Activated naive CD8-positive, alpha-beta T cell treated with anti-CD3 and anti-CD28 coated beads, Interleukin-2, amount 10 ng/mL, durations not matched to agents 7 days and 5 days (primary cell): ENCODE measurements around the gene PATJ. TPM values are rescaled to one million over a fixed set of nuclear protein-coding genes. Genes with fewer than 3 reads are reported as not detected.

ENCODE experiments used
- ATAC-seq: fragments of 150-1000 bp; cut with Tn5 transposase; one replicate; pipeline ENCODE4 v1.10.0; 2021; ENCODE audit warnings: low read depth, moderate library complexity
- POLR2A ChIA-PET: fragments of 350-600 bp; sonication (Branson Sonifier 250); formaldehyde crosslinking; loops from one replicate; lab custom pipeline; 2021; ENCODE audit warnings: antibody characterized with exemption; lab: Charles Lee
- DNase-seq: peaks from one replicate; pipeline ENCODE4 v3.0.0; 2021
- H3K27ac Mint-ChIP-seq: one replicate; pipeline ENCODE4 v1.8.0; 2022; ENCODE audit warnings: mild to moderate bottlenecking, mixed read lengths
- H3K27me3 Mint-ChIP-seq: one replicate; pipeline ENCODE4 v1.8.0; 2022; ENCODE audit warnings: mild to moderate bottlenecking, moderate library complexity, mixed read lengths
- H3K36me3 Mint-ChIP-seq: one replicate; pipeline ENCODE4 v1.8.0; 2021; ENCODE audit warnings: mild to moderate bottlenecking, mixed read lengths
- H3K4me1 Mint-ChIP-seq: one replicate; pipeline ENCODE4 v1.8.0; 2021; ENCODE audit warnings: mixed read lengths
- H3K4me3 Mint-ChIP-seq: one replicate; pipeline ENCODE4 v1.8.0; 2022; ENCODE audit warnings: mild to moderate bottlenecking, moderate library complexity, mixed read lengths
- H3K9me3 Mint-ChIP-seq: one replicate; pipeline ENCODE4 v1.8.0; 2021; ENCODE audit warnings: mixed read lengths
- total RNA-seq, 2 experiments: library from RNA; stranded (reverse); gene quantifications; one replicate each; pipeline ENCODE4 v1.2.3, GENCODE V29; 2021

Gene PATJ
- total RNA-seq, 2 experiments from 2014 or later: 24.5 to 27.2 TPM

DNA sequence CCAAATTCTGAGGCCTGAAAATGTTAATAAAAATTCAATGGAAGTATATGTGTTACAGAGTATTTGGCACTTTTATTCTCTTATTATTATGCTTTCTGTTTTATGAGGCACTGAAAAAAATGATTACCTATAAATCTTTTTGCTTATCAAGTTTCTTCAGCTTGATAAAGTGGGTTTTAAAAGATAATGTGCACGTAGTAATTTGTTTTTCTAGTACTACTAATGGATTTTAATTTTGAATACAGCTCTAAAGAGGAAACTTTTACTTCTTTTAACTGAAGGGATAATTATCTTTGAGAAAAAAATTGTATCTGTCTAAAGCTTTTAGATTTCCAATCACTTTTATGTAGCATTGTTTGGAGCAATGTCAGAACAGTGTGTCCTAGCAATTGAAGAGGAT, 241.0 kb downstream of the PATJ start:
- Mint-ChIP-seq H3K4me1 (peaks cover 6% of the 10 kb centered on the region), H3K27ac (no peak overlapping the region), H3K36me3 (no peaks in the 10 kb centered on the region), H3K9me3 (no peaks in the 10 kb centered on the region), H3K4me3 (no peak overlapping the region), H3K27me3 (no peaks in the 10 kb centered on the region)
- ATAC-seq (no peak), DNase-seq (no peak)
- POLR2A ChIA-PET: no interaction called here

DNA sequence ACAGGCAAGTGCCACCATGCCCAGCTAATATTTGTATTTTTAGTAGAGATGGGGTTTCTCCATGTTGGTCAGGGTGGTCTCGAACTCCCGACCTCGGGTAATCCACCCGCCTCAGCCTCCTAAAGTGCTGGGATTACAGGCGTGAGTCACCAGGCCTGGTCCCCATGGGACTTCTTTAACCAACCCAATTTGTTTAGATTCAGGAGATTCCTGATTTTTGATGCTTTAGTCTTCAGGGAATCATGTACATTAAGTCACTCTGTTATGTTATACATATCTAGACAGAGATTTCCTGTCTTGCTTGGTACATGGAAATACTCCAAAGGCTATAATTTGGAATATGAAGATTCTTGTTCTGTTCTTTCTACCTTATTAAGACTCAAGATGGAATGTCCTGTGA, 250.0 kb downstream of the PATJ start:
- no peak overlapping the region for H3K27ac Mint-ChIP-seq
- DNase-seq (no peak), ATAC-seq (no peak)
- H3K36me3 Mint-ChIP-seq: peaks cover 4% of the 10 kb centered on the region
- H3K4me3 Mint-ChIP-seq: no peak overlapping the region
- no peaks in the 10 kb centered on the region for H3K27me3 Mint-ChIP-seq
- POLR2A ChIA-PET: no interaction called here
- no peaks in the 10 kb centered on the region for H3K9me3 Mint-ChIP-seq
- H3K4me1 Mint-ChIP-seq: no peaks in the 10 kb centered on the region

DNA sequence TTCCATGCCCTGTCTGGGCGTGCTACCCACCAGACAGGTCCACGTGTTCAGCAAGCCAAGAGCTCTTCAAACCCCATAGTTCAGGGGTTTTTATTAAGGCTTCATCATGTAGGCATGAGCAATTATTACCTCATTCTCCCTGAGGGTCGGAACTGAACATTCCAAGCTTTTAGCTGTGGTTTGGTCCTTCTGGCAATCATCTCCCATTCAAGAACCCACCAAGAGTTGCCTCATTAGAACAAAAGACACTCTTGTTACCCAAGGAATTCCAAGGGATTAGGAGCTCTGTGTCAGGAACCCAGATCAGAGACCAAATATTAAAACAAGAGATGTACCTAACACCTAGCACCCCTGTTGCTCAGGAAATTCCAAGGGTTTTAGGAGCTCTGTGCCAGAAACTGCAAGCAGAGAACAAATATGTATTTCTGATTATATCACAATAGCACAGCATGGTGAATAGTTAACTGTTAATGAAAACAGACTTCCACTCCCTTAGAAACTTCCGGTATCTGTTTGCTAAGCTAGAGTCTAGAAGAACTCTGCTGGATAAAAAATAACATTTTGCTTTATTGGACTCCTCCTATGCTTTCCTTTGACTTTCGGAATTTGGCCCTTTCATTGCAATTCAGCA, 251.2 kb downstream of the PATJ start:
- POLR2A ChIA-PET: no interaction called here
- no peaks in the 10 kb centered on the region for H3K9me3 Mint-ChIP-seq
- H3K4me1 Mint-ChIP-seq: no peaks in the 10 kb centered on the region
- H3K36me3 Mint-ChIP-seq: peaks cover 4% of the 10 kb centered on the region
- DNase-seq (no peak), ATAC-seq (no peak)
- no peak overlapping the region for H3K27ac Mint-ChIP-seq
- no peak overlapping the region for H3K4me3 Mint-ChIP-seq
- no peaks in the 10 kb centered on the region for H3K27me3 Mint-ChIP-seq

DNA sequence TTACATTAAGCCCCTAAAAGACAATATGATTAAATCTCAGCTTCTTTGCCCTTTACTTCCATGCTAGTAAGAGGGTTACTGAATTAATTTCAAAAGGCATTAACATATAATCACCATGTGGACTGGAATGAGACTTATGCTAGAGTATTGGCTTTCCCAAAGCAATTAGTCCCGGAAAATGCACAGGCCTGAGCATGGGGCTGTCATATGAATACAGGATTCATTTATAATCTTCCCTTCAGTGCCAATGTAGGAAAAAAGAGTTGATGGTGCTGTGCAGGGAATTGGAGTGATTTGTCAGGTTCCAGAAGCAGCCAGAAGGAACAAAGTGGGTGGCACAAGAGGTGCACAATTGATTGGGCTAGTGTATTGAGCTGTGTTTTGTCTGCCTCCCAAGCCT, 253.4 kb downstream of the PATJ start:
- no peaks in the 10 kb centered on the region for H3K9me3 Mint-ChIP-seq
- DNase-seq: no peak
- H3K4me1 Mint-ChIP-seq: no peaks in the 10 kb centered on the region
- ATAC-seq: no peak
- no peak overlapping the region for H3K4me3 Mint-ChIP-seq
- no peak overlapping the region for H3K27ac Mint-ChIP-seq
- H3K27me3 Mint-ChIP-seq: no peaks in the 10 kb centered on the region
- POLR2A ChIA-PET: no interaction called here
- H3K36me3 Mint-ChIP-seq: peaks cover 5% of the 10 kb centered on the region

DNA sequence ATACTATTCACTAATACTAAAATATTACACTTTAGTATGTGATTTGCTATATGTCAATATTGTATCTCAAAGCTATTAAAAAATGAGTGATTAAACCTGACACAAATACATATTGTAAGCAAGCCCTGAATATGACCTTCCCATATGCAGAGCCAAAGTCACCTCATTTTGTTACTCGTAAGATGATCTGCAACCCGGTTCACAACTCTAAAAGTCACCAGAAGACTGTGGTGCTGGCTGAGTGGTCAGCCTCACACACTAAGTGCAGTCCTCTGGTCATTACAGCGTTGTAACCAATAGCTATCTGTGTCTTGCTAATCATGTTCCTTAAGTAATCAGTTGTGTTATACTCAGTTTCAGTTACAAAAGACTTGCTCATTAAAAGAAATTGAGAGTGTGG, 254.8 kb downstream of the PATJ start:
- ATAC-seq (no peak), DNase-seq (no peak)
- peaks cover 5% of the 10 kb centered on the region for H3K36me3 Mint-ChIP-seq
- no peak overlapping the region for H3K27ac Mint-ChIP-seq
- no peaks in the 10 kb centered on the region for H3K9me3 Mint-ChIP-seq
- POLR2A ChIA-PET: no interaction called here
- no peak overlapping the region for H3K4me3 Mint-ChIP-seq
- H3K27me3 Mint-ChIP-seq: no peaks in the 10 kb centered on the region
- H3K4me1 Mint-ChIP-seq: no peaks in the 10 kb centered on the region

GRCh38 chr1:62003777-62004176, 261.5 kb downstream of the PATJ start:
- Mint-ChIP-seq H3K27me3 (no peaks in the 10 kb centered on the region), H3K36me3 (peaks cover 1% of the 10 kb centered on the region), H3K4me3 (no peak overlapping the region), H3K9me3 (no peaks in the 10 kb centered on the region), H3K27ac (no peak overlapping the region), H3K4me1 (no peaks in the 10 kb centered on the region)
- DNase-seq (no peak), ATAC-seq (no peak)
- POLR2A ChIA-PET: no interaction called here

- Mint-ChIP-seq H3K27me3 (no peaks in the 10 kb centered on the region), H3K4me1 (no peaks in the 10 kb centered on the region), H3K9me3 (peaks cover 3% of the 10 kb centered on the region), H3K36me3 (no peaks in the 10 kb centered on the region), H3K27ac (no peak overlapping the region), H3K4me3 (no peak overlapping the region)
- ATAC-seq (no peak), DNase-seq (no peak)
- POLR2A ChIA-PET: no interaction called here
Observed at GRCh38 chr1:62006690-62007089, 264.4 kb downstream of the PATJ start.

- peaks cover 3% of the 10 kb centered on the region for H3K9me3 Mint-ChIP-seq
- no peaks in the 10 kb centered on the region for H3K4me1 Mint-ChIP-seq
- DNase-seq (no peak), ATAC-seq (no peak)
- H3K36me3 Mint-ChIP-seq: no peaks in the 10 kb centered on the region
- H3K4me3 Mint-ChIP-seq: no peak overlapping the region
- H3K27ac Mint-ChIP-seq: no peak overlapping the region
- H3K27me3 Mint-ChIP-seq: no peaks in the 10 kb centered on the region
- POLR2A ChIA-PET: no interaction called here
Observed at GRCh38 chr1:62011006-62011405, 268.7 kb downstream of the PATJ start.

GRCh38 chr1:62012095-62012494, 269.8 kb downstream of the PATJ start:
- DNase-seq: no peak

GRCh38 chr1:62012836-62013235, 270.6 kb downstream of the PATJ start:
- DNase-seq (no peak), ATAC-seq (no peak)
- peaks cover 3% of the 10 kb centered on the region for H3K9me3 Mint-ChIP-seq
- H3K4me1 Mint-ChIP-seq: no peaks in the 10 kb centered on the region
- no peaks in the 10 kb centered on the region for H3K27me3 Mint-ChIP-seq
- POLR2A ChIA-PET: no interaction called here
- no peak overlapping the region for H3K4me3 Mint-ChIP-seq
- H3K27ac Mint-ChIP-seq: no peak overlapping the region
- H3K36me3 Mint-ChIP-seq: no peaks in the 10 kb centered on the region

More at GRCh38 chr1:62012095-62012494, 269.8 kb downstream of the PATJ start:
- POLR2A ChIA-PET: interaction anchor here (0.7 kb wide), 1 partner anchor 1135 kb away, joined by 5 read pairs; no protein-coding TSS in a partner anchor
- ATAC-seq: no peak
- Mint-ChIP-seq H3K4me1 (no peaks in the 10 kb centered on the region), H3K9me3 (peaks cover 3% of the 10 kb centered on the region), H3K27ac (no peak overlapping the region), H3K4me3 (no peak overlapping the region), H3K36me3 (no peaks in the 10 kb centered on the region), H3K27me3 (no peaks in the 10 kb centered on the region)

DNA sequence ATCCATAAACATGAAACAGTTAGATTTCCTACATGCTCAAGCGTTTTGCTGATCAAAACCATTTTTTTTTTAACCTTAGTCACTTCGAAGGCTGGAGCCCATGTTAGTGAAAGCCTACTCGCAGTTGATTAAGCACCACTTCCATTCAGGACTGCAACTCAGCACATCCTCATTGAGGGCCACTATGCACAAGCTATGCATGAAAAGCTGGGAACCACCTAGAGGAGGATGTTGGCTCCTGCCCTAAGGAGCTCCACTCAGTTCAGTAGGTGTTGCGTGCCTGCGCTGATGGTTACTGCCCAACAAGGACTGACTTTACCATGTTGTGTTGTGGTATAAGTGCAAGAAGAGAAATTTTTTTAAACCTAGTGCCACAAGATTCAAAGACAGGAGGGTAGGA, 271.0 kb downstream of the PATJ start:
- H3K36me3 Mint-ChIP-seq: no peaks in the 10 kb centered on the region
- DNase-seq (no peak), ATAC-seq (no peak)
- no peaks in the 10 kb centered on the region for H3K4me1 Mint-ChIP-seq
- H3K27ac Mint-ChIP-seq: no peak overlapping the region
- H3K27me3 Mint-ChIP-seq: no peaks in the 10 kb centered on the region
- peaks cover 3% of the 10 kb centered on the region for H3K9me3 Mint-ChIP-seq
- POLR2A ChIA-PET: no interaction called here
- no peak overlapping the region for H3K4me3 Mint-ChIP-seq

GRCh38 chr1:62022382-62022983, 280.2 kb downstream of the PATJ start:
- no peak for DNase-seq
- no peaks in the 10 kb centered on the region for H3K27me3 Mint-ChIP-seq
- no peaks in the 10 kb centered on the region for H3K36me3 Mint-ChIP-seq
- H3K27ac Mint-ChIP-seq: no peak overlapping the region
- POLR2A ChIA-PET: no interaction called here
- H3K4me3 Mint-ChIP-seq: no peak overlapping the region
- H3K9me3 Mint-ChIP-seq: no peaks in the 10 kb centered on the region
- no peak for ATAC-seq
- H3K4me1 Mint-ChIP-seq: no peaks in the 10 kb centered on the region

DNA sequence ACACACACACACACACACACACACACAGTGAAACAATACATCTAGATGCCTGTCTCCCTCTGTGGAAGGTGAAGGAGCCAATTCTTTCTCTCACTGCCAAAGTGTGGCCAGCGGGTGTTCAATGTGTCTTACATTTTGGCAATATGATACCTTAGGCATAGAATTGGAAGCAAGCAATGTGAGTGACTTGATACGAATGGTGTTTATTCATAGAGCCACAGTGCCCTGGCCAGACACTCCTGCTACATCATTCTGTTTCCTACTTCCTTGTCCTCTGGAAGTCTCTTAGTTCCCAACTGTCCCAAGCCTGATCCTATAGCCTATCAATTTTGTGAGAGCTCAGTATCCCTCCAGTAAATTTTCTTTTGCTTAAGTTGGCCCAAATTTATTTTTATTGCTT, 282.4 kb downstream of the PATJ start:
- Mint-ChIP-seq H3K4me1 (no peaks in the 10 kb centered on the region), H3K27me3 (no peaks in the 10 kb centered on the region), H3K36me3 (peaks cover 4% of the 10 kb centered on the region), H3K9me3 (peaks cover 4% of the 10 kb centered on the region), H3K27ac (no peak overlapping the region), H3K4me3 (no peak overlapping the region)
- POLR2A ChIA-PET: no interaction called here
- DNase-seq (no peak), ATAC-seq (no peak)

DNA sequence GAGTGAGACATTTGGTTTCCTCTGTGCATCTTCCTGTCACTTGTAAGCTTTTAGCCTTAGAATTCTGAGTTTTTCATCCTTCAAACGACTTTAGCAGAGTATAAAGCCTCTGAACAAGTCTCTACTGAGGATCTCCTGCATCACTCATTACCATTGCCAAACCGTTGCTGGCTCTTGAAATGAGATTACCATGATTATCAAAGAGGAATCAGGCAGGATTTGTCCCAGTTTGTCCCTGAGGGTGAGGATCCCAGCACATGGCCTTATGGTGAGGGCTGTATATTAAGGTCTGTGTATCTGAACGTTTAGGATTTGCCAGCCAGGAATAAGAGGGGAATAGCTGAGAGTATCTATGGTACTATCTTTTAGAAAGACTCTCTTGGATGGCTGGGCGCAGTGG, 282.9 kb downstream of the PATJ start:
- ATAC-seq: no peak

More for the DNA sequence above, 282.9 kb downstream of the PATJ start:
- H3K27ac Mint-ChIP-seq: no peak overlapping the region
- no peaks in the 10 kb centered on the region for H3K4me1 Mint-ChIP-seq
- no peaks in the 10 kb centered on the region for H3K27me3 Mint-ChIP-seq
- peaks cover 4% of the 10 kb centered on the region for H3K9me3 Mint-ChIP-seq
- no peak for DNase-seq
- H3K36me3 Mint-ChIP-seq: peaks cover 5% of the 10 kb centered on the region
- POLR2A ChIA-PET: no interaction called here
- H3K4me3 Mint-ChIP-seq: no peak overlapping the region
